Endodermal cell (in vitro differentiated cells): ENCODE data around the gene VENTX. TPM values are rescaled to one million over a fixed set of nuclear protein-coding genes. Genes with fewer than 3 reads are reported as not detected.

Experiments
- DNase-seq: peaks from one replicate; pipeline ENCODE4 v3.0.0-alpha.2; 2017
- H3K27ac ChIP-seq: 2 replicates; pipeline ENCODE4 v1.5.1; 2013; ENCODE audit warnings: mild to moderate bottlenecking, low read depth, low read length, moderate library complexity
- H3K27me3 ChIP-seq: 2 replicates; pipeline ENCODE4 v1.6.1; 2013; ENCODE audit warnings: mild to moderate bottlenecking, low read length, moderate library complexity; ENCODE audit not compliant: insufficient read depth, control insufficient read depth, poor library complexity, severe bottlenecking
- H3K36me3 ChIP-seq: 2 replicates; pipeline ENCODE4 v1.7.0; 2013; ENCODE audit warnings: mild to moderate bottlenecking, low read length, moderate library complexity; ENCODE audit not compliant: control insufficient read depth, insufficient read depth
- H3K4me1 ChIP-seq: one replicate; pipeline ENCODE4 v1.7.0; 2013; ENCODE audit warnings: low read length; ENCODE audit not compliant: control insufficient read depth, insufficient read depth
- H3K4me3 ChIP-seq: 2 replicates; pipeline ENCODE4 v1.5.1; 2013; ENCODE audit warnings: mild to moderate bottlenecking, low read length, moderate library complexity
- H3K9ac ChIP-seq: 2 replicates; pipeline ENCODE4 v1.6.1; 2013; ENCODE audit warnings: mild to moderate bottlenecking, low read length, moderate library complexity; ENCODE audit not compliant: poor library complexity, severe bottlenecking; ENCODE audit errors: extremely low read depth
- H3K9me3 ChIP-seq: 2 replicates; pipeline ENCODE4 v1.6.1; 2013; ENCODE audit warnings: mild to moderate bottlenecking, low read length, moderate library complexity; ENCODE audit not compliant: control insufficient read depth
- H3K27ac Mint-ChIP-seq: 2 replicates; pipeline ENCODE4 v1.8.0; 2020; ENCODE audit warnings: mixed read lengths
- H3K27me3 Mint-ChIP-seq: 2 replicates; pipeline ENCODE4 v1.8.0; 2021; ENCODE audit warnings: mild to moderate bottlenecking, mixed read lengths; ENCODE audit not compliant: insufficient read depth
- H3K36me3 Mint-ChIP-seq: 2 replicates; pipeline ENCODE4 v1.8.0; 2020; ENCODE audit warnings: low read depth, mixed read lengths
- H3K4me1 Mint-ChIP-seq: 2 replicates; pipeline ENCODE4 v1.8.0; 2020; ENCODE audit warnings: mixed read lengths
- H3K4me3 Mint-ChIP-seq: 2 replicates; pipeline ENCODE4 v1.8.0; 2020; ENCODE audit warnings: mild to moderate bottlenecking, moderate library complexity, mixed read lengths
- H3K9me3 Mint-ChIP-seq: 2 replicates; pipeline ENCODE4 v1.8.0; 2020; ENCODE audit warnings: mild to moderate bottlenecking, mixed read lengths
- WGBS, 2 experiments: methylation state at CpG; one replicate each; pipeline versions ENCODE4 v1.1.5 to v1.1.7; 2013; ENCODE audit warnings: missing lambda C conversion rate in 2 of 2, mixed read lengths in 1 of 2; ENCODE audit not compliant: insufficient coverage in 1 of 2, insufficient read length in 1 of 2; 5-methylcytosine and 5-hydroxymethylcytosine counted together
- total RNA-seq, 2 donors: library from RNA; stranded (reverse); fragmentation: NEBNext Ultra II Directional in 1 of 2; extraction: Animal tissue kit (Norgen Biotek cat#: 25700) in 1 of 2; gene quantifications; 2 replicates in 1 of 2; 3 replicates in 1 of 2; pipeline ENCODE4 v1.2.1, GENCODE V29; 2021
- TF ChIP-seq, protein P1 (sequence below): fragments of 200-600 bp; sonication (generic); conservative IDR thresholded peaks from 2 replicates; pipeline ENCODE4 v1.5.0; 2021; ENCODE audit warnings: antibody characterized with exemption, mild to moderate bottlenecking

VENTX gene
- total RNA-seq, 2 donors from 2014 or later, result 5.5 to 14.2 TPM

DNA sequence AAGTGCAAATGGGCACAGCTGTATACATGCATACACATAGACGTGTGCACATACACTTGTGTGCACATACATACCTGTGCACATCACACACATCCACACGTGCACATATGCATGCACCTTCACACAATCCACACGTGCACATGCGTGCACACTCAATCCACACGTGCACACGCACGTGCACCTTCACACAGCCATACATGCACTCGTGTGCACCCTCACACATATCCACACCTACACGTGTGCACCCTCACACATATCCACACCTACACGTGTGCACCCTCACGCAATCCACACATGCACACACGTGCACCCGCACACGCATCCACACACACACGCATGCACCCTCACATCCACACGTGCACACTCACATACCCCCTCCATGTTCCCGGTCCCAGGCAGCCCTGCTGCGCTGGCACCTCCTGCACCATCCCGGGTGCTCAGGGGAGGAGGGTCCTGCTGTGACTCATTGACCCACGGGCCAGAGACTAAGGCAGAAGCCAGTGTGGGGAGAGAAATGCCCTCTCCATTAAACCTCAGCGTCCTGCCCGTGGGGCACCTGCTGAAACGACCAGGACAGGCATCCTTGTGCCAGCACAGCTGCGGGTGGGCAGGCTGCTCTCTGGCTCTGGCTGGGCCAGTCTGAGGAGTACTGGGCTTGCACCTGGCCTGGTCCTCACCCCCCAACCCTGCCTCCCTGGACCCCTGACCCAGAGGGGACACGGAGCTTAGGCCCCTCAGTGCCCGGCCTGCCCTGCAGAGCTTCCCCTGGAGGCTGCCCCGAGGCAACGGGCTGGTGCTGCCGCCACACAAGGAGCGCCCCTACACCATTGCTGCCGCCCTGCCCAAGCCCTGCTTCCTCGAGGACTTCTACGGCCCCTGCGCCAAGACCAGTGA lies 25.4 kb upstream of the VENTX start:
- Histone ChIP-seq H3K9me3 (no peaks in the 10 kb centered on the region), H3K27me3 (no peaks in the 10 kb centered on the region), H3K4me1 (no peaks in the 10 kb centered on the region), H3K36me3 (no peaks in the 10 kb centered on the region), H3K27ac (no peak overlapping the region), H3K9ac (no peak overlapping the region), H3K4me3 (no peak overlapping the region)
- H3K4me1 Mint-ChIP-seq, result no peaks in the 10 kb centered on the region
- H3K4me3 Mint-ChIP-seq, result no peak overlapping the region
- H3K36me3 Mint-ChIP-seq, result no peaks in the 10 kb centered on the region
- no peaks in the 10 kb centered on the region for H3K9me3 Mint-ChIP-seq
- DNase-seq, result no peak
- WGBS, 2 experiments, result 92 to 93% methylated on average over 25 to 34 of the region's 34 CpGs
- no peaks in the 10 kb centered on the region for H3K27me3 Mint-ChIP-seq
- no peak overlapping the region for H3K27ac Mint-ChIP-seq
- TF ChIP-seq, protein P1, sequence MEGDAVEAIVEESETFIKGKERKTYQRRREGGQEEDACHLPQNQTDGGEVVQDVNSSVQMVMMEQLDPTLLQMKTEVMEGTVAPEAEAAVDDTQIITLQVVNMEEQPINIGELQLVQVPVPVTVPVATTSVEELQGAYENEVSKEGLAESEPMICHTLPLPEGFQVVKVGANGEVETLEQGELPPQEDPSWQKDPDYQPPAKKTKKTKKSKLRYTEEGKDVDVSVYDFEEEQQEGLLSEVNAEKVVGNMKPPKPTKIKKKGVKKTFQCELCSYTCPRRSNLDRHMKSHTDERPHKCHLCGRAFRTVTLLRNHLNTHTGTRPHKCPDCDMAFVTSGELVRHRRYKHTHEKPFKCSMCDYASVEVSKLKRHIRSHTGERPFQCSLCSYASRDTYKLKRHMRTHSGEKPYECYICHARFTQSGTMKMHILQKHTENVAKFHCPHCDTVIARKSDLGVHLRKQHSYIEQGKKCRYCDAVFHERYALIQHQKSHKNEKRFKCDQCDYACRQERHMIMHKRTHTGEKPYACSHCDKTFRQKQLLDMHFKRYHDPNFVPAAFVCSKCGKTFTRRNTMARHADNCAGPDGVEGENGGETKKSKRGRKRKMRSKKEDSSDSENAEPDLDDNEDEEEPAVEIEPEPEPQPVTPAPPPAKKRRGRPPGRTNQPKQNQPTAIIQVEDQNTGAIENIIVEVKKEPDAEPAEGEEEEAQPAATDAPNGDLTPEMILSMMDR, result no peak

DNA sequence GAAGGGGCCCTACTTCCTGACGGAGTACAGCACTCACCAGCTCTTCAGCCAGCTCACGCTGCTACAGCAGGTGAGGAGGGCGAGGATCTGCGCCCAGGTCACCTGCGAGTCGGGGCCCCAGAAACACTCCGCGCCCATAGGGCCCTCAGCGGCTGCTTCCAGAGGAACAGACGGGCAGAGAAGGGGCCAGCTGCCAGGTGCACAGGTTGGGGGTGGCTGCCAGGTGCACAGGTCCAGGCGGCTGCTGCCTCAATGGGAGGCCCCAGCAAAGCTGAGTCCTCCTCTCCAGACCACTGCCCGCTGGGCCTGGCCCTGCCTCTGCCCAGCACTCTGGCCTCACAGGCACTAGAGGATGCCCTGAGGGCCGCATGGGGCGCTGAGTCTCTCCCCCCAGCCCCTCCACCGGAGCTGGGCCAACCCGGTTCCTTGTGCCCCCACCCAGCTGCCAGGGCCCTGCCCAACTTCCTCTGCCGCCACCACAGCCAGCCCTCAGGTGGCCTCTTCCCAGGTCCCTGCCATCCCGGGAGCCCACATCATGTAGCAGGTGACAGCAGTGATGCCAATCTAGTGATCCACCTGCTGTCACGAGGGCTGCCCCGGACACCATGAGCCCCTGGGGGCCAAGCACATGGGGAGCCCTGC lies 24.7 kb upstream of the VENTX start:
- WGBS, 2 experiments, result 92% methylated on average over 7 to 20 of the region's 20 CpGs
- Mint-ChIP-seq H3K4me3 (no peak overlapping the region), H3K36me3 (no peaks in the 10 kb centered on the region), H3K27me3 (no peaks in the 10 kb centered on the region), H3K9me3 (no peaks in the 10 kb centered on the region), H3K27ac (no peak overlapping the region), H3K4me1 (no peaks in the 10 kb centered on the region)
- no peaks in the 10 kb centered on the region for H3K27me3 ChIP-seq
- TF ChIP-seq, protein P1, result no peak
- H3K36me3 ChIP-seq, result no peaks in the 10 kb centered on the region
- H3K9me3 ChIP-seq, result no peaks in the 10 kb centered on the region
- H3K9ac ChIP-seq, result no peak overlapping the region
- H3K4me3 ChIP-seq, result no peak overlapping the region
- H3K27ac ChIP-seq, result no peak overlapping the region
- H3K4me1 ChIP-seq, result no peaks in the 10 kb centered on the region
- no peak for DNase-seq

DNA sequence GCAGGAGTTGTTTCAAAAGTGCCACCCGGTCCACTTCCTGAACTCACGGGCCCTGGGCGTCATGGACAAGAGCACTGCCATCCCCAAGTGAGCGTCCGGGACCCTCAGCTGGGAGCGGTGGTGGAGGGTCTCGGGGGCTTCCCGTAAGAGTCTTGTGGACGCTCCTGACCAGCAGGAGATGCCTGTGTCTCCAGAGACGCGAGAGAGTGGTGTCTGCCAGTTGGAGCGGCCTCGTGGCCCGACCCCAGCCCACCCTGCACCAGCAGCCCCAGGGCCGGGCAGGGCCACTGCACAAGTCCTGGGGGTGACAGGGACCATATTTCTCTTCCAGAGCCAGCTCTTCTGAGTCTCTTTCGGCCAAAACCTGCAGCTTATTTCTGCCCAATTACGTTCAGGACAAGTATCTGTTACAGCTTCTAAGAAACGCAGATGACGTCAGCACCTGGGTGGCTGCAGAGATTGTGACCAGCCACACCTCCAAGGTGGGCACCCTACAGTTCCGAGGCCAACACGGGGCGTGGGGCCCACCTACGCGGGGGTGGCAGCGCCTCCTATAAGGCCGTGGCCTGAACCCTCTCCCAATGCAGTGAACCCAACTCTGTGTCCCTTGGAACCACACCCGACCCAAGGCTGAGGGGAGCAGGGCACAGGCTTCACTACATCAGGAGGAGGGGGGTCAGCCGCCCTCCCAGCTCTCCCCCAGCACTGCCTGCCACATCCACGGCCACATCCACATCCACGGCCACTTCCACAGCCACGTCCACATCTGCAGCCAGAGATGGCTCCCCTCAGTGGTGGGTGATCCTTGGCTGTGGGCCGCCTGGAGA lies 23.8 kb upstream of the VENTX start:
- Mint-ChIP-seq H3K27me3 (peaks cover 2% of the 10 kb centered on the region), H3K27ac (no peak overlapping the region), H3K9me3 (no peaks in the 10 kb centered on the region), H3K36me3 (no peaks in the 10 kb centered on the region), H3K4me1 (no peaks in the 10 kb centered on the region), H3K4me3 (no peak overlapping the region)
- TF ChIP-seq, protein P1, result no peak
- Histone ChIP-seq H3K27ac (no peak overlapping the region), H3K4me3 (no peak overlapping the region), H3K4me1 (no peaks in the 10 kb centered on the region), H3K9ac (no peak overlapping the region), H3K36me3 (no peaks in the 10 kb centered on the region), H3K27me3 (no peaks in the 10 kb centered on the region), H3K9me3 (no peaks in the 10 kb centered on the region)
- DNase-seq, result no peak
- WGBS, 2 experiments, result 90 to 95% methylated on average over 23 to 32 of the region's 32 CpGs
